Activated T-cell treated with anti-CD3 and anti-CD28 coated beads, Interleukin-2, amount 50 U/mL, for 48 hours (primary cell): ENCODE results near the gene CCDC177.

Experiments used
- DNase-seq, 2 experiments: peaks; one replicate each; pipeline ENCODE4 v3.0.0-alpha.2; 2020

CCDC177 gene

DNA sequence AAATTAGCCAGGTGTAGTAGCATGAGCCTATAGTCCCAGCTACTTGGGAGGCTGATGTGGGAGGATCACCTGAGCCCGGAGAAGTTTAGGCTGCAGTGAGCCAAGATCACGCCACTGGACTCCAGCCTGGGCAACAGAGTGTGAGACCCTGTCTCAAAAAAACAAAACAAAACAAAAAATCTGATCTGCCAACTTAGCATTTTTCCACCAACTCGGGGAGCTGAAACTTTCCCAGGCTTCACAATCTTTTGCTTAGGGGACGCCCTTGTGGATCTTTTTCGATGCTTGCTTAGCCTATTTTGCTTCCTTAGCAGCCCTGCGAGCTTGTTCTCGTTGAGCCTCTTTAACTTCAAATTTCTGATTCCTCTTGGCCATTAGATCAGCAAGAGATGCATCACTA is 13.8 kb downstream of the CCDC177 start:
- no peak for DNase-seq

DNA sequence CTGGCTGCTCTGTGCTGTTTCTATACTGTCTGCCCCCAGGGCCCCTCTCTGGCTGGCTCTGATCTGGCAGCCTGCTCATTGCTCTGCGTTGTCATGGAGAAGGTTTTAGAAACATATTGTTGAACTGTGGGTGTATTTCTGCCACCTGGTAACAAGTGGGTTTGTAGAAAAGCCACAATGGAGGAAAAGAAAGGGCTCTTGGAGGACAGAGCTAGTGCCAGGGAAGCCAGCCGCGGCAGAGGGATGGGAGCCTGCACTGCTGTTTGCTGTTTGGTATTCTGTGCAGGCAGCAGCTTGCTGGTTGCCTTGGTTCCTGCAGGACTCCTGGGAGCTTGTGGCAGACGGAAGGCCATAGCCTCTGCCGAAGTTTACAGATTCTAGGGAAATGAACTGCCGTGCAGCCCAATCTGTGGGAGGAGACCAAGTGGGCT is 15.1 kb downstream of the CCDC177 start:
- DNase-seq = no peak

DNA sequence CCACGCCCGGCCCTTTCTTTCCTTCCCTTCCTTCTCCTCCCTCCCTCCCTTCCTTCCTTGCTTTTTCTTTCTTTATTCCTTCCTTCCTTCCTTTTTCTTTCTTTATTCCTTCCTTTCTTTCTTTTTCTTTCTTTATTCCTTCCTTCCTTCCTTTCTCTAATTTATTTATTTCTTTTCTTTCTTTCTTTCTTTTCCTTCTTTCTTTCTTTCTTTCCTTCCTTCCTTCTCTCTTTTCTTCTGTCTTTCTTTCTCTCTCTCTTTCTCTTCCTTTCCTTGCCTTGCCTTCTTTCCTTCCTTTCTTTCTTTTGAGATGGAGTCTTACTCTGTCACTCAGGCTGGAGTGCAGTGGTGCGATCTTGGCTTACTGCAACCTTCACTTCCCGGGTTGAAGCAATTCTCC is 15.9 kb downstream of the CCDC177 start:
- no peak for DNase-seq

DNA sequence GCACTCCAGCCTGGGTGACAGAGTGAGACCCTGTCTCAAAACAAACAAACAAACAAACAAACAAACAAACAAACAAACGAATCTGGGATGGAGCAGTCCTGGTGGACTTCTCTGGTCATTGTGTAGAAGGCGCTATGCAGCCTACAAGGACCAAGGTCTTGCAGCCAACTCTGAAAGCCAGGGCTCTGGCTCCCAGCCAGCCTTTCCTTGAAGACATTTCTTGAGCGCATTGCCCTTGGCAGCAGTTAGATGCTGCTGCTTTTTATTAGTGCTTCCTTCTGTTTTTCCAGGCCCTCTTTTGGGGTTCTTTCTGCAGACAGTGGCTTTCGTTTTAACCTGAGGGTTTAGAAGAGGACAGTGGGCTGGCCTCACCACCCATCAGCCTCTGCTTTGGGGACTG is 20.2 kb downstream of the CCDC177 start:
- no peak for DNase-seq

DNA sequence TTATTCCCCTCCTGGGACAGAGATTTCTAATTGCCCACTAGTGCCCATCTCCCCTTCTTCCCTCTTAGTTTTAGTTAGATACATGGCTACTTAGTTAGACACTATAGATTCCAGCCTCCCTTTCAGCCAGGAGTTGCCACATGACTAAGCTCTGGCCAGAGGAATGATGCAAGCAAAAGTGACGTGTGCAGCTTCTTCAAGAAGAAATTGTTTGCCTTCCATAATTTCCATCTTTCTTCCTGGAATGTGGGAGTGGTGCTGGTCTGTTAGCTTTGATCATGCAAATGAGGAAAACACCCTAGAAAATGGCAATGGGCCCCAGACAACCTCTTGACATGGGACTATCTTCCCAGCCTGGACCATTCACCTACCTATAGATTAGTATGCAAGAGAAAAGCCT is 21.4 kb downstream of the CCDC177 start:
- DNase-seq = no peak

DNA sequence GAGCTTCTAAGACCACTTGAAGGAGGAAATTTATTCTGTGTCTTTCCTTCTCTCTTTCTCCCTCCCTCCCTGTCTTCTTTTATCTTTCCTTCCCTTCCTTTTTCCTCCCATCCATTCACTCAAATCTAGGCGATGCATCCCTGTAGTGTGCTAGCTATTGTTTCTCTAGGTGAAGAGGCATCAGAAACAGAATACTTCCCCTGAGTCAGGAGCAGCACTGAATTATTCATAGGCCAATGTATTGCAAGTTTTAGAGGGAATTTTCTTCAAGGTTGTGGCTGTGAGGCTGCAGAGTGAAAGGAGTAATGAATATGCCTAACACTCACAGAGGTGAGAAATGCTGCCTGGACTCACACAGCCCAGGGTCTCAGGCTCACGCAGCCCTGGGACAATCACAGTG is 23.2 kb downstream of the CCDC177 start:
- DNase-seq = no peak

DNA sequence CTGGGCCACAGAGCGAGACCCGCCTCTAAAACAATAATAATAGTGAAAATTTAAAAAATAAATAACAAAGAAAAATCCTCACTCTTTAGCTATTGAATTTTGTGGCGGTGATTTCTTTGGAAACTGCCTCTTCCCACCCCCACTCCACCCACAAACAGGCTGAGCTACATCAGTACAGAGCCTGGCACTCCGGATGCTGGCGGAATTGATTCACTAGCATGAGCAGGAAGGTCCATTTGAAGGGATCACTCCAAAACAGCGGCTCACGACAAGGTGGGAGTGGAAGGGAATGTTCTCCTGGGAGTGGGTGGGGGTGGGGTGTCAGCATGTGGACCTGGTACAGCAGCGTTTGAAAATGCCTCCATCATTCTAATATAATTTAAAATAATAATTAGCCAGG is 26.1 kb downstream of the CCDC177 start:
- no peak for DNase-seq

DNA sequence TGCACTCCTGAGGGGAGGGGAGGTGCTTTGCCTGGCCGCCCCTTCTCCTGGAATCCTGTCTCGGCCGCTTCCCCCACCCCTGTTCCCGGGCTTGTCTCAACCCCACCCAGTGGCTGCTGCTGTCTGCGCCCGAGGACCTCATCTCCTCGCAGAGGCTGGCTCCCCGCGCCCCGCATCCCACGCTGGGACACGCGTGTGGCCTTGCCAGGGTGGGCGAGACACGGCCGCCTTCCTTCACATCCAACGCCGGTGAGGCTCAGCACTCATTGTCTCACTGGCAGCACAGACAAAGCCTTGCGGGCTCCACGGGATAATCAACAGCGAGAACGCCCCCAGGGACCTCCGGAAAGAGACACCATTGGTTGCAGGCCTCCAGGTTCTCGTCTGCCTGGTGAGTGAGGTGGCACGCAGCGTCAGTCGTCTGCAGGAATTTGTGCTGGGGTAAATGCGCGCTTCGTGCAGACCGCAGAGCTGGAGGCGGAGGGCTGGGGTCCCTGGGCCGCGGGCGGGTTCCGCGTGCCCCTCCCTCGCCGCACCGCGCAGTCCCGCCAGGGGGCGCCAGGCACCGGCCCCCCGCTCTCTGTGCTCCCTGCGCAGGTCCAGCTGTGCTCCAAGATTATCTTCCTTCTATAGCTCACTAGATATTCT is 26.8 kb downstream of the CCDC177 start:
- DNase-seq = peak; percentile 37 to 54

DNA sequence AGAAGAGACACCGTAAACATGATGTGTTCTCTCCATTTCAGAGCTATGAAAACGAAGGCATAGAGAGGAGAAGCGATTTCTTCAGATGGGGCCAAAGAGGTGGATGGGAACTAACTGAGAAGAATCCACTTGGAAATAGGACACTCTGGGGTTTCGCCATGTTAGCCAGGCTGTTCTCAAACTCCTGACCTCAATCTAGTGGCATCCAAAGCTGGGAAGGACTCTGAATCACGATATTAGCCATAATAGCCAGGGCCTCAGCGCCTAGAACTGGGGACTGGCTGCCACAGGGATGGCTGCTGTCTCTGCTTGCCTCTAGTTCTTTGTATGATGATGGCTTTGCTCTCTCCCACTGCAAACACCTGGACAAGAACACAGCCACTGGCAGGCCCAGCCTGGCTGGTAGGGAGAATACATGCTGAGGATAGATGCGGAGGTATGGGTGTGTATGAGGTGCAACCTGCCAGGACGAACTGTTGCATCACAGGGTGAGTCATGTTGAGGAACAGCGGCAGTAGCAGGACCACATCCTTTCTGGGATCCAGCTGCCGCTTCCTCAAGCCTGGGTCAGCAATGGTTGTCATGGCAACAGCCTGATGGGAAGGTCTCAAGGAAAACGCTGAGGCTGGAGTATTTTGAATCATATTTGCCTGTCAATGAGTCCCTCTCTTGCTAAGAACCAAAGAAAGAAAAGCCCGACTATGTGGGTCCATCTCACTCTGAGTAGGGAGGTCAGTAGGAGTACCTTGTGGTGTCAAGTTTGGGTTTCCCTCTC is 31.1 kb downstream of the CCDC177 start:
- peak; percentile 36 to 44 for DNase-seq

DNA sequence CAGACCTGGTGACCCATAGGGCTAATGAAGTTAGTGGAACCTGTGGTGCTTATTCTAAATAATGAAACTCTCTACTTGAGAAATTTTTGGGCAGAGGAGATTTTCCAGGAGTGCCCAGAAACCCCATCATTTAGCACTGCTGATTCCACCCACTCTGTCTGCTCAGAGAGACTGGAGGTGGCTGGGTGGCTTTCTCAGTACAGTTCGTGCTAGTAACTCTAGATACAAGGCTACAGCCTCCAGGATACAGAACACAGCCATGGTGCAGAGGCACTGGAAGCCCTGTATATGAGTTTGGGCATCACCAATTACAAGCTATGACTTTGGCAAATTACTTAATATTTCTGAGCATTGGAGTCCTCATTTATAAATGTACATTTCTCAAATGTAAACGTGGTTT is 32.4 kb downstream of the CCDC177 start:
- no peak for DNase-seq

DNA sequence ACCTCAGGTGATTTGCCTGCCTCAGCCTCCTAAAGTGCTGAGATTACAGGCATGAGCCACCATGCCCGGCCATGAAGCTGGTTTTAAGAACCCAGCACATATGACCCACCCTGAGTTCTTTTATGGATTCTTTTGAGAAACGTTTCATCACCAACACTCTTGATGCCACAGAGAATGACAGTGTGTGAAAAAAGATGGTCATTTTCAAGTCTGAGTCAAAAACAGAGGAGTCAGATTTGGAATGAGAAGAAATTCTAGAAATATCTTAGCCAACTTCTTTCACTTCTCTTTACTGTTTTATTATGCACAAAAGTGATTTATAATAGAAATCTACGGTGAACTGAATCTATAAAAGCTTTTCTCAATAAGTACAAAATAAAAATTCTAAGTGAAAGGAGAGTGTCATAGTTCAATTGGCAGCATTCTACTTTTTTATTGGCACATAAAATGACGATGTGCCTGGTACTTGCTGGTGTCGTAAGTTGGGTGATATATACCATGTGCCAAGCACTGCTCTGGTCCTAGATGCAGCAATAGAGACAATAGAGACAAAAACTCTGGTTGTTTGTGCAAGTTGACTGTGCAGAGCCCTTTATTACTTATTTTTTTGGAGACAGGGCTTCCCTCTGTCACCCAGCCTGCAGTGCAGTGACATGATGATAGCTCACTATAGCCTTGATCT is 33.9 kb downstream of the CCDC177 start:
- DNase-seq = no peak

DNA sequence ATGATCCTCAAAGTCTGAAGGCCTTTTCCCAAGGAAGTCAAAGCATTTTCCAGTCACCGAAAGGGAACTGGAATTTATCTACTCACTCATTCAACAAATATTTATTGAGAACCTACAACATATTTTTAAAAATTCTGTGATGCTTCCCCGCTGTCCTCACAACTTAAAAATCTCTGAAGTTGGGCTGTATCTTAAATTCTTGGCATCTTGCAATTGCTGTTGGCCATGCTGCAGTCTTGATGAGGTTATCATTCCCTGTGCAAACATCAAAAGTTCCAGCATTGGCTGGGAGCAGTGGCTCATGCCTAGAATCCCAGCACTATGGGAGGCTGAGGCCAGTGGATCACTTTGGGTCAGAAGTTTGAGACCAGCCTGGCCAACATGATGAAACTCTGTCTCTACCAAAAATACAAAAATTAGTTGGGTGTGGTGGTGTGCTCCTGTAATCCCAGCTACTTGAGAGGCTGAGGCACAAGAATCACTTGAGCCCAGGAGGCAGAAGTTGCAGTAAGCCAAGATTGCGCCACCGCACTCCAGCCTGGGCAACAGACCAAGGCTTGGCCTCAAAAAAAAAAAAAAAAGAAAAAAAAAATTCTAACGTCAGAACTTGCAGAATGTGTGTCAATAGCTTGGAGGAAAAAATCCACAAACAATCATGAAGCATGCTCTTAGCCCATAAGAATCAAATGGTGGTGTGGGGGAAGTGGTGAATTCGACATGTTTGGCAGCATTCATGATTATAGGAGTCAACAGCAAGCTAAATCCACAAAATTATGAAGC is 34.9 kb downstream of the CCDC177 start:
- no peak for DNase-seq

DNA sequence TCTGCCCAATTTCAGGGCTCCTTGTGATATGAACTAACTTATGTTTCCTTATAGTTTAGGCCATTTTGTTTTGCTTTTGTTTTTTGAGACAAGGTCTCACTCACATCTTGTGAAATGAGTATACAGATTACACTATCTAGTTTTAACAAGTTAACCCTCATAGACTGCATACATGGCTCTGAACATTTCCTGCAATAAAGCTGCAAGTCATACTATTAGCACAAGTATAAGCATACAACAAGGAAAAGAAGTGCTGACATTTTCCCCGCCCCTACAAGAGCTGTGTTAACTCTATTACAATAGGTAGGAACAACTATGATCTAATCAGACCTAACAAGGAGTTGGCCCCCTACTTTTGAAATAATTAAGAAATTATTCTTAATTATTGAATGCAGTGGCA is 35.9 kb downstream of the CCDC177 start:
- DNase-seq = no peak

DNA sequence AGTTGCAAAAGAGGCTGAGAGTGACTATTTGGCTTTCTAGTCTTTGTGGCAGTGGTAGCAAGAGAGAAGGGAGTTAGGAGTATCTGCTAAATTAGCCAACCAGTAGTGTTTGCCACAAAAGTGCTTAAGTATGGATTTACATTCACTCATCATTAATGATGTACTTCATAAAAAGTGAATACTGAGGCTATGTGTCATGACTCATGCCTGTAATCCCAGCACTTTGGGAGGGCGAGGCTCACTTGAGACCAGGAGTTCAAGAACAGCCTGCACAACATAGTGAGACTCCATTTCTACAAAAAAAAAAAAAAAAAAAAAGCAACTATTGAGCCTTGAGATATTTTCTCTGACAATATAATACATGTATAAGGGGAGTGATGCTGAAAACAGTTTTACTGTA is 36.8 kb downstream of the CCDC177 start:
- no peak for DNase-seq

DNA sequence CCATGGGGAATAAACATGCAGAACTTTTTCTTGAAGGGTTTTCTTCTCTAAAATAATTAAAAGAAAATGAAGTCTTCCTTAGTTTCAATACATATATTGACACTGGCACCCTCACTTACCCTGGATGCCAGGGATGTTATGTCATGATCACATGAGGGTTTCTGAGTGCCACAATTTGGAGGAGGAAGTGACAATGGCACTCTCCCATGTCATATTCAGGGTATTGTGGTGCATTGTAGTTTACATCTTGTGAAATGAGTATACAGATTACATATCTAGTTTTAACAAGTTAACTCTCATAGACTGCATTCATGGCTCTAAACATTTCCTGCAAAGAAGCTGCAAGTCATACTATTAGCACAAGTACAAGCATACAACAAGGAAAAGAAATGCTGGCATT is 37.7 kb downstream of the CCDC177 start:
- no peak for DNase-seq

DNA sequence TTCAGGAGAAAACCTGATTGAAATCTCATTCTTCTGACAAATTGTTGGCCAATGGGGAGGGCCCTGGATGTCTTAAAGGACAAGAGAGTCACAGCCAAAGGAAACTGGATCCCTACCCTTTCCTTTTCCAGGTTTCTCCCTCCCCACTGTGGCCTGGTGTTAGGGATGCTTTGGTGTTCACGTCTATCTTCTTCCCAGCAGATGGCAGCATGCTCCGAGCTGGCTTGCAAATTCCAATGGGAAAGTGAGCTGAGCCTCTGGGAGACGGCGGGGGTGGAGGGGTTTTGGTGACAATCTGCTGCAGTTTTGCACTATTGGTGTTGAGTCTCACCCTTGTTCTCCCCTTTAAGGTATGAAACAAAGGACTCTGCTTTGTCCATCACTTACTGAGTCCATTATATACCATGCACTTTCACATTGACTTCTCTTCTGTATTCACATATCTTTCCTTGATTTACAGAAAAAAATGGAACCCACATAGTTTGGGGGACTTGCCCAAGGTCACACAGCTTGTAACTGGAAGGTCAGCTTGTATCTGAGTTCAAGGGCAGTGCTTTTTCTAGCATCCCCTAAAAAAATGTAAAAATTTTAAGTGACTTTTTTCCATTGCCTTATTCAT is 39.3 kb downstream of the CCDC177 start:
- DNase-seq = no peak

DNA sequence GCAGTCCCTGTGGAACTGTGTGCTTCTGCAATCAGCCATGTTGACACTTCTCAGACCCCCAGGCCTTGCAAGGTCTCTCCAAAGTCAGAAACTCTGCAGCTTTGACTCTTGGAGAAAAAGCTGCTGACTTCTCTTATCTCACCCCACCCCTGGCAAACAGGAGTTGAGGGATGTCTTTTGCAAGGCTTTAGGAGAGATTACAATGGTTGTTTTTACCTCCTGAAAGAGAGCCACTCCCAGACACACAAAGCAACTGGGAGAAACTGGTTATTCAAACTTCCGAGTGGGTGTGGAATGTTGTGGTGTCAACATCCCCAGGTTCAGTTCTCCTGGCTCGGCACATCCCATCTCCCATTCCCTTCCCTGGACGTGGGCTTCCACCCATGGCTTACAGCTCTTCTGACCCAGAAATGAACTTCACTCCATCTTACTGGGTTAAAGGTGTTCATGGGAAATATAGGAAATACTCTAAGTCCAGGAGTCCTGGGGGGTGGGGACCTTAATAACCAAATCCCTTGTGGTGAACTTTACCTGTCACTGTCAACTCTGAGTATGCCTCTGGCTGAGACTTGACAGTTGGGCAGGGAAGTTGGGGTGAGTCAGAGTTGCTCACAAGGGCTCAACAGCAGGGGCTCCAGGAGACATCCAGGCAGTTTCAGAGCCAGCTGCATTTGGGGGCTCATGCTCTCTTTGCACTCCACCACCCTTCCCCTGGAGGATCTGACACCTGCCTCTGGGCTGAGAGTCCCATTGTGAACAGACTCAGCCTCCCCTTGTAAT is 41.9 kb downstream of the CCDC177 start:
- DNase-seq = no peak

DNA sequence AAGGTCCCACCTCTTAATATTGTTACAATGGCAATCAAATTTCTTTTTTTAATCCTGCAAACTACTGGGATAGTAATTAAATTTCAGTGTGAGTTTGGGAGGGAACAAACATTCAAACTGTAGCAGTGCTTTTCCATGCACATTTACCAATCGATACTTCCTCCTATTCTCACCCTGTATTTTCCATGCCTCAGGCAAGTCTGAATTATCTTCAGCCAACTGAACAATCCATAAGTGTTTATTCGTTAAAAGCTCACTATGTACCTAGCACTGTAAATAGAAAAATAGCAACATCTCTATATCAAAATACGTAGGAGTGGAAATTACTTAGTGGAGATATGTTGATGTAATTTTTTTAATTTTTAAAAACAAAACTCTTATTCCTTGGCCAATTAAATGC is 43.5 kb downstream of the CCDC177 start:
- no peak for DNase-seq

DNA sequence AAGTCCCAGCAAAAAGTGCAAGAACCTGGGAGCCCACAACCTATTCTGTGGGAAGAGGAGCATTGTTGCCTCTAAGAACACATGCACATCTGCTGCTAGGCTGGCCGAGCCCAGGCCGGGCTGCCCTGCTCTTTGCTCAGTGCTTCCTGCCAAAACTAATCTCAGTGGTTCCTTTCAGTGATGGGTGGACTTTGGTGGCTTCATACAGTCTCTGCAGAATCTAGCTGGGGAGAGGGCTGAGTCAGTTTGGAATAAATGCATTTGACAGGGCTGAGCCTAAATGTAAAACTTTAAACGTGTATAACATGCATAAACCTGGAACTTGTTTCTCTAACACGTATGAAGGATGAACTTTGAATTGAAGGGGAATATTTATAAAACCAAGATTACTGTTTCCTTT is 44.6 kb downstream of the CCDC177 start:
- DNase-seq = no peak

DNA sequence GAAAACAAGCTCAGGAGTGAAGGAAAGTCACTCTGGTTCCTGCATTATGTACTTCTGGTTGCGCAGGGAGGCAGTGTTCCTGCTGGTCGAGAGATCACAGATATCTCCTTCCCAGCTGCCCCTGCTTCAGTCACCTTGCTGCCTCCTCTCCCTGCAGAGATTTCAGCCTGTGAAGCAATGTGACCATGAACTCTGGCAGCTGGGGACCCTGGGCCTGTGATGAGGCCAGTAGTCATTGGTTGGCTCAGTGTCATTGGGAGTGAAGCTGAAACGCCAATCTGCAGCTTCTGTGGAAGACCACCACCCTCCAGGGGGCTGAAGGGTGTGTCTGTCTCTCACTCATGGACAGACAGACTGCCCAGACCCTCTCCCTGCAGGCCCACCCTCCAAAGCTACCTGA is 45.1 kb downstream of the CCDC177 start:
- no peak for DNase-seq

DNA sequence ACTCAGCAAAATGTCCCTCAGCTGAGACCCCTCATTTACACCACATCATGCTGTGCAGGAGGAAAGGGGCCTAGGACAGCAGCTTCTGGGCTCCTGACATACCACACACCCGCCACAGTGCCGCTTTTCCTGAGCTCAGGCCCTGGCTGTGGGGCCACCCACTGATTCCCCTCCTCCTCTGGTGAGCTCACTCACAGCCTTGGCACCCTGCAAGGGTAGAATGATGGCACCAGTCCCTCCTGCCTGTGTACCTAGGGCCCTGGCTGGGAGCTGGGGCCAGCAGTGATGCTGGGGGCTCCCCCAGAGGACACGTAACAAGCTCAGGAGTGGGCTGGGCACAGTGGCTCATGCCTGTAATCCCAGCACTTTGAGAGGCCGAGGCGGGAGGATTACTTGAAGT is 45.7 kb downstream of the CCDC177 start:
- no peak for DNase-seq

DNA sequence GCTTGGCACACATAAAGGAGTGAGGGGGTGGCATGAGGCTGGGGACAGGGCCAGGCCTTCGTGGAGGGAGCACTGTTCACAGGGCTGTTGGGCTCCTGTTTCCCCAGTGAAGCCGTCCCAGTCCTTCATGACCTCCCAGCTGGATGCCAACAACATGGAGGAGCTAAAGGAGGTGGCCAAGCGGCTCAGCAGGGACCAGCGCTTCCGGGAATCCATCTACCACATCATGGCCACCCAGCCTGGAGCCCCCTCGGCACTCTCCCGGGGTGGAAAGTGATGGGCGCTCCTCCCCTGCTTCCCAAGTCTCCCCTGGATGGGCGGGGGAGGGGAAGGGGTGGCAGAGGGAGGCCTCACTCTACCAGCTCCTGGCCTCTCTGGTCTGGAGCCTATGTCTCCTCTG is 46.5 kb downstream of the CCDC177 start:
- DNase-seq = no peak
